GM12878 (cell line): Measurements from ENCODE around the gene CARHSP1. TPM values are rescaled to one million over a fixed set of nuclear protein-coding genes. Genes with fewer than 3 reads are reported as not detected.

Experiments
- ATAC-seq: fragments of 200-7000 bp; cut with Tn5 transposase; 3 replicates; pipeline ENCODE4 v1.9.1; 2020; ENCODE audit warnings: mild to moderate bottlenecking, moderate library complexity
- BruUV-seq: library from RNA; stranded (reverse); fragments of 400-500 nt; replicated peaks from 2 replicates; lab custom pipeline; 2021; lab: Mats Ljungman, UMichigan
- CTCF ChIA-PET: fragments of 300-600 bp; sonication (Branson Sonifier 250); formaldehyde crosslinking; extraction: SDS; loops from one replicate; lab custom pipeline; 2021; ENCODE audit warnings: inconsistent platforms; lab: Yijun Ruan, JAX
- POLR2A ChIA-PET: fragments of 350-600 bp; formaldehyde crosslinking; extraction: SDS; loops from one replicate; lab custom pipeline; 2021; ENCODE audit warnings: inconsistent platforms; lab: Charles Lee
- RAD21 ChIA-PET: fragments of 300-600 bp; sonication (Branson Sonifier 250); formaldehyde crosslinking; loops from one replicate; lab custom pipeline; 2023; ENCODE audit warnings: antibody characterized with exemption; ENCODE audit not compliant: unreplicated experiment; lab: Charles Lee
- SMC1A ChIA-PET: fragments of 300-600 bp; sonication (Branson Sonifier 250); formaldehyde crosslinking; loops from one replicate; lab custom pipeline; 2023; ENCODE audit not compliant: unreplicated experiment, uncharacterized antibody; lab: Charles Lee
- DNase-seq: peaks from one replicate; pipeline ENCODE4 v3.0.0-alpha.2; 2011; ENCODE audit warnings: low read depth, low spot score
- FAIRE-seq: peaks from 3 replicates; lab custom pipeline; 2011; peaks lifted over from hg19 to GRCh38; lab: Jason Lieb, UNC
- H2AFZ ChIP-seq: 2 replicates; pipeline ENCODE4 v1.6.0; 2011; ENCODE audit warnings: low read depth, low read length, control low read depth; ENCODE audit not compliant: control insufficient read depth
- H3K27ac ChIP-seq: 2 replicates; pipeline ENCODE4 v1.5.1; 2011; ENCODE audit warnings: control low read depth; ENCODE audit not compliant: control insufficient read depth, insufficient read depth
- H3K27me3 ChIP-seq, 2 experiments: replicated peaks in 1 of 2; 2 replicates each; pipeline versions ENCODE4 v1.6.0 to v1.6.1; 2011; ENCODE audit warnings: low read length in 1 of 2; ENCODE audit not compliant: control insufficient read depth in 2 of 2, insufficient read depth in 2 of 2
- H3K36me3 ChIP-seq, 2 experiments: 2 replicates each; pipeline ENCODE4 v1.5.1; 2011; ENCODE audit warnings: low read length in 1 of 2; ENCODE audit not compliant: control insufficient read depth in 2 of 2, insufficient read depth in 2 of 2
- H3K4me1 ChIP-seq: 2 replicates; pipeline ENCODE4 v1.6.1; 2011; ENCODE audit warnings: mild to moderate bottlenecking, low read length, moderate library complexity, mixed read lengths; ENCODE audit not compliant: control insufficient read depth, insufficient read depth
- H3K4me2 ChIP-seq: 2 replicates; pipeline ENCODE4 v1.6.0; 2011; ENCODE audit warnings: control low read depth; ENCODE audit not compliant: control insufficient read depth, insufficient read depth
- H3K4me3 ChIP-seq: fragments of 200-600 bp; sonication (generic); 2 replicates; pipeline ENCODE4 v1.5.1; 2016
- H3K79me2 ChIP-seq: 2 replicates; pipeline ENCODE4 v1.6.0; 2011; ENCODE audit warnings: low read length; ENCODE audit not compliant: control insufficient read depth, insufficient read depth
- H3K9ac ChIP-seq: 2 replicates; pipeline ENCODE4 v1.8.0; 2011; ENCODE audit warnings: low read length, control low read depth, mixed read lengths; ENCODE audit not compliant: control insufficient read depth, insufficient read depth
- H3K9me3 ChIP-seq: replicated peaks from 3 replicates; pipeline ENCODE4 v1.5.1; 2011; ENCODE audit warnings: mild to moderate bottlenecking, low read length; ENCODE audit not compliant: control insufficient read depth, insufficient read depth
- H4K20me1 ChIP-seq: 2 replicates; pipeline ENCODE4 v1.6.0; 2011; ENCODE audit not compliant: control insufficient read depth, insufficient read depth
- CBX5 ChIP-seq: sonication (generic); IDR thresholded peaks from 2 replicates; pipeline ENCODE4 v1.6.1; 2016; ENCODE audit warnings: low read depth, moderate library complexity, mild to moderate bottlenecking, inconsistent platforms
- IRF3 ChIP-seq: fragments of 450-650 bp; IDR thresholded peaks from 2 replicates; pipeline ENCODE4 v1.6.1; 2014; ENCODE audit warnings: mild to moderate bottlenecking
- IRF5 ChIP-seq: fragments of 450-650 bp; IDR thresholded peaks from 2 replicates; pipeline ENCODE4 v1.6.1; 2017; ENCODE audit warnings: borderline replicate concordance
- NFYA ChIP-seq: IDR thresholded peaks from 2 replicates; pipeline ENCODE4 v1.6.1; 2011; ENCODE audit warnings: low read depth, mild to moderate bottlenecking, low read length, improper control_type of control experiment, borderline replicate concordance
- PAX8 ChIP-seq: fragments of 450-650 bp; IDR thresholded peaks from 2 replicates; pipeline ENCODE4 v1.6.1; 2017; ENCODE audit warnings: mild to moderate bottlenecking, moderate library complexity
- RFX5 ChIP-seq: IDR thresholded peaks from 2 replicates; pipeline ENCODE4 v1.6.1; 2011; ENCODE audit warnings: low read depth, low read length, improper control_type of control experiment
- TCF12 ChIP-seq: IDR thresholded peaks from 2 replicates; pipeline ENCODE4 v1.6.1; 2011; ENCODE audit warnings: low read depth, mild to moderate bottlenecking, low read length
- USF1 ChIP-seq: IDR thresholded peaks from 2 replicates; pipeline ENCODE4 v1.6.1; 2011; ENCODE audit warnings: borderline replicate concordance, low read depth, mild to moderate bottlenecking, moderate library complexity, mixed read lengths, low read length; ENCODE audit not compliant: insufficient read depth; ENCODE audit errors: extremely low read length
- YBX1 ChIP-seq: fragments of 450-650 bp; IDR thresholded peaks from 2 replicates; pipeline ENCODE4 v1.6.1; 2016; ENCODE audit warnings: antibody characterized with exemption
- ZNF207 ChIP-seq: fragments of 450-650 bp; IDR thresholded peaks from 2 replicates; pipeline ENCODE4 v1.6.1; 2014; ENCODE audit warnings: antibody characterized with exemption, mild to moderate bottlenecking, borderline replicate concordance
- ZNF384 ChIP-seq: IDR thresholded peaks from 2 replicates; pipeline ENCODE4 v1.6.1; 2012; ENCODE audit warnings: low read depth, mild to moderate bottlenecking, low read length, improper control_type of control experiment, borderline replicate concordance
- ZNF592 ChIP-seq: fragments of 450-650 bp; IDR thresholded peaks from 2 replicates; pipeline ENCODE4 v1.6.1; 2017; ENCODE audit warnings: mild to moderate bottlenecking, moderate library complexity
- WGBS: methylation state at CpG from one replicate; pipeline ENCODE4 v1.1.6; 2016; ENCODE audit warnings: low lambda C conversion rate; ENCODE audit not compliant: insufficient replicate concordance, insufficient coverage; ENCODE audit errors: missing lambda C conversion rate; 5-methylcytosine and 5-hydroxymethylcytosine counted together
- in situ Hi-C: fragments of 300-500 bp; cut with MboI; formaldehyde crosslinking; loops from 9 replicates; pipeline ENCODE4 v1.14.3; 2018; ENCODE audit warnings: mixed read lengths
- intact Hi-C: fragments of 100-400 bp; cut with micrococcal nuclease; formaldehyde crosslinking; loops from one replicate; pipeline ENCODE4 v1.14.2; 2022; ENCODE audit not compliant: unreplicated experiment
- polyA plus RNA-seq, 11 experiments: library from polyadenylated mRNA; depleted of rRNA in 4 of 11; unstranded in 6 of 11; stranded (reverse) in 5 of 11; fragments of >200 nt; fragmentation: Nextera tagmentation in 4 of 11; fragmentation: Illumina TruSeq in 1 of 11; extraction: Ambion mirVana in 4 of 11; extraction: Trizol in 1 of 11; gene quantifications; 1 replicate in 1 of 11; 2 replicates in 10 of 11; pipeline versions ENCODE4 v1.2.1 to v1.2.3, GENCODE V29; 2011 to 2016; ENCODE audit warnings: inconsistent platforms in 2 of 11, missing spikeins in 2 of 11, low read depth in 1 of 11
- total RNA-seq, 4 experiments: library from RNA; depleted of rRNA in 3 of 4; stranded (reverse); fragments of >200 nt in 3 of 4; fragmentation: Illumina TruSeq in 1 of 4; extraction: Trizol in 1 of 4; gene quantifications; 2 replicates each; pipeline versions ENCODE4 v1.2.1 to v1.2.3, GENCODE V29; 2013 to 2021

Gene CARHSP1
- total and polyA plus RNA-seq, 10 of the 15 experiments (the other 5 are each of a cell fraction or from before 2014, with no cell fraction given): 5.5 to 112 (median 67.0) TPM

- ATAC-seq (no peak), DNase-seq (no peak), FAIRE-seq (no peak)
- ChIA-PET RAD21 (no interaction called here), POLR2A (no interaction called here), CTCF (no interaction called here), SMC1A (no interaction called here)
- BruUV-seq: no TSS peak
- H3K27ac ChIP-seq: no peak overlapping the region
- no peak for TF ChIP-seq PAX8
- no peak for TF ChIP-seq RFX5
- no peak for TF ChIP-seq TCF12
- TF ChIP-seq NFYA: no peak
- TF ChIP-seq ZNF384: no peak
- no peak for TF ChIP-seq CBX5
- no peak for TF ChIP-seq ZNF207
- TF ChIP-seq IRF5: no peak
- TF ChIP-seq IRF3: no peak
- TF ChIP-seq USF1: no peak
- no peak for TF ChIP-seq YBX1
- TF ChIP-seq ZNF592: no peak
- intact Hi-C loops: no loop called here
- no peaks in the 10 kb centered on the region for H3K79me2 ChIP-seq
- no peak overlapping the region for H3K4me3 ChIP-seq
- no peak overlapping the region for H3K4me2 ChIP-seq
- WGBS: 85% methylated on average over 8 of the region's 8 CpGs
- no peaks in the 10 kb centered on the region for H3K27me3 ChIP-seq
- in situ Hi-C loops: no loop called here
- no peak overlapping the region for H2AFZ ChIP-seq
- no peaks in the 10 kb centered on the region; the same call in 1 of the 2 replicates for H3K4me1 ChIP-seq
- H3K36me3 ChIP-seq: peaks cover 44 to 50% of the 10 kb centered on the region in 2 experiments
- H4K20me1 ChIP-seq: no peaks in the 10 kb centered on the region; the same call in none of the 2 replicates
- no peak overlapping the region for H3K9ac ChIP-seq
- no peaks in the 10 kb centered on the region for H3K9me3 ChIP-seq
Observed at GRCh38 chr16:8848939-8849391, 19.8 kb downstream of the CARHSP1 start.
